Sigmoid colon (tissue), 4 donors: ENCODE results near the gene RPS27L.

Experiments used
- POLR2AphosphoS5 ChIP-seq, 4 donors: sonication (generic); formaldehyde crosslinking; IDR thresholded peaks; one replicate each; pipeline ENCODE4 v1.6.1; 2017; ENCODE audit warnings: antibody characterized with exemption in 4 of 4
- TF ChIP-seq, protein P1 (sequence below), 4 experiments: fragments of 450-650 bp in 3 of 4; fragments of 200-600 bp in 1 of 4; IDR thresholded peaks; one replicate each; pipeline ENCODE4 v1.5.1; 2016 to 2019; ENCODE audit warnings: antibody characterized with exemption in 4 of 4, mild to moderate bottlenecking in 3 of 4, moderate library complexity in 2 of 4

DNA sequence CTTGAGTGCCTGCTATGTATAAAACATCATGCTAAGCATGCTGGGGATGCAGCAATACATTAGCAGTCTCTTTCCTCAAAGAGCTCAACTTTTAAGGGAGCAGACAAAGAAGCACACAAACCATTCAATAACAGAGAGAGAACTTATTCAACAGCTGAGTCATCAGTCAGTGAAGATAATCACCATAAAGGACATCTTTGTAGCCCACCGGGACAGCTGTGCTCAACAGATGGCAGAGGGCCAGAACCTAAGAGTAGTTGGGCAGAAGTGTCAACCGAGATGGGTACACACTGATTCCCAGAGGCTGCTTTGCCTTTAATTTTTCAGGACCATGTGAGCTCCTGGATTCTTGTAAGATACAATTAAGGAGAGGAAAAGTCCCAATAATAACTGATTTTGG, 27.9 kb upstream of the RPS27L start:
- TF ChIP-seq, protein P1, sequence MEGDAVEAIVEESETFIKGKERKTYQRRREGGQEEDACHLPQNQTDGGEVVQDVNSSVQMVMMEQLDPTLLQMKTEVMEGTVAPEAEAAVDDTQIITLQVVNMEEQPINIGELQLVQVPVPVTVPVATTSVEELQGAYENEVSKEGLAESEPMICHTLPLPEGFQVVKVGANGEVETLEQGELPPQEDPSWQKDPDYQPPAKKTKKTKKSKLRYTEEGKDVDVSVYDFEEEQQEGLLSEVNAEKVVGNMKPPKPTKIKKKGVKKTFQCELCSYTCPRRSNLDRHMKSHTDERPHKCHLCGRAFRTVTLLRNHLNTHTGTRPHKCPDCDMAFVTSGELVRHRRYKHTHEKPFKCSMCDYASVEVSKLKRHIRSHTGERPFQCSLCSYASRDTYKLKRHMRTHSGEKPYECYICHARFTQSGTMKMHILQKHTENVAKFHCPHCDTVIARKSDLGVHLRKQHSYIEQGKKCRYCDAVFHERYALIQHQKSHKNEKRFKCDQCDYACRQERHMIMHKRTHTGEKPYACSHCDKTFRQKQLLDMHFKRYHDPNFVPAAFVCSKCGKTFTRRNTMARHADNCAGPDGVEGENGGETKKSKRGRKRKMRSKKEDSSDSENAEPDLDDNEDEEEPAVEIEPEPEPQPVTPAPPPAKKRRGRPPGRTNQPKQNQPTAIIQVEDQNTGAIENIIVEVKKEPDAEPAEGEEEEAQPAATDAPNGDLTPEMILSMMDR (IDR thresholded peaks at IDR 0.05) = no peak
- TF ChIP-seq POLR2AphosphoS5 (IDR thresholded peaks at IDR 0.05) = no peak
